Fibroblast of lung (primary cell): ENCODE data around the gene COMTD1. TPM values are rescaled to one million over a fixed set of nuclear protein-coding genes. Genes with fewer than 3 reads are reported as not detected.
A peak's percentile ranks its signal among the peaks of the same experiment; 100 is the strongest.
"Not testable (repeated sequence)": the region's sequence is repeated elsewhere in the genome, so short reads cannot be mapped to it uniquely, and the experiment has no call there.

ENCODE experiments used
- DNase-seq, 2 donors: peaks; one replicate each; pipeline versions ENCODE4 v3.0.0 to v3.0.0-alpha.2; 2010; ENCODE audit warnings: low read depth in 2 of 2
- H2AFZ ChIP-seq: 2 replicates; pipeline ENCODE4 v1.5.1; 2012; ENCODE audit warnings: low read length, control low read depth, inconsistent platforms
- H3K27ac ChIP-seq: 2 replicates; pipeline ENCODE4 v1.5.1; 2011; ENCODE audit warnings: low read length, control low read depth; ENCODE audit not compliant: insufficient read depth
- H3K27me3 ChIP-seq: 2 replicates; pipeline ENCODE4 v1.5.1; 2011; ENCODE audit warnings: mild to moderate bottlenecking, low read length; ENCODE audit not compliant: control insufficient read depth, insufficient read depth
- H3K36me3 ChIP-seq: 2 replicates; pipeline ENCODE4 v1.5.1; 2011; ENCODE audit warnings: low read length; ENCODE audit not compliant: control insufficient read depth, insufficient read depth
- H3K4me1 ChIP-seq: 2 replicates; pipeline ENCODE4 v1.5.1; 2011; ENCODE audit warnings: low read length; ENCODE audit not compliant: control insufficient read depth, insufficient read depth; ENCODE audit errors: extremely low read depth
- H3K4me2 ChIP-seq: 2 replicates; pipeline ENCODE4 v1.5.1; 2011; ENCODE audit warnings: low read length, control low read depth; ENCODE audit not compliant: insufficient read depth; ENCODE audit errors: extremely low read depth
- H3K4me3 ChIP-seq, 4 experiments: fragments of 200-600 bp in 1 of 4; sonication (generic) in 1 of 4; replicated peaks in 1 of 4; 2 replicates each; pipeline ENCODE4 v1.5.1; 2011 to 2016; ENCODE audit warnings: low read length in 4 of 4, low read depth in 3 of 4, mild to moderate bottlenecking in 3 of 4, control low read depth in 2 of 4, inconsistent platforms in 1 of 4, mixed read lengths in 1 of 4; ENCODE audit not compliant: insufficient read depth in 1 of 4; ENCODE audit errors: control extremely low read depth in 1 of 4
- H3K79me2 ChIP-seq: 2 replicates; pipeline ENCODE4 v1.5.1; 2012; ENCODE audit warnings: mild to moderate bottlenecking, low read length, inconsistent platforms; ENCODE audit not compliant: control insufficient read depth, insufficient read depth
- H3K9ac ChIP-seq: 2 replicates; pipeline ENCODE4 v1.5.1; 2011; ENCODE audit warnings: mild to moderate bottlenecking, low read length, control low read depth; ENCODE audit not compliant: insufficient read depth
- H3K9me3 ChIP-seq: 2 replicates; pipeline ENCODE4 v1.5.1; 2012; ENCODE audit warnings: low read depth, low read length; ENCODE audit not compliant: control insufficient read depth, insufficient read depth
- H4K20me1 ChIP-seq: 2 replicates; pipeline ENCODE4 v1.5.1; 2011; ENCODE audit warnings: low read length; ENCODE audit not compliant: control insufficient read depth, insufficient read depth; ENCODE audit errors: extremely low read depth
- CTCF ChIP-seq, 2 donors: IDR thresholded peaks in 1 of 2; conservative IDR thresholded peaks in 1 of 2; 1 replicate in 1 of 2; 2 replicates in 1 of 2; pipeline ENCODE4 v1.5.1; 2011 to 2012; ENCODE audit warnings: low read length in 2 of 2, control low read depth in 1 of 2, inconsistent platforms in 1 of 2, low read depth in 1 of 2, mild to moderate bottlenecking in 1 of 2
- EZH2 ChIP-seq: IDR thresholded peaks from 2 replicates; pipeline ENCODE4 v1.5.1; 2012; ENCODE audit warnings: low read length, control low read depth, mild to moderate bottlenecking; ENCODE audit errors: missing control alignments
- polyA plus RNA-seq, 2 donors: library from polyadenylated mRNA; depleted of rRNA in 1 of 2; stranded (reverse) in 1 of 2; unstranded in 1 of 2; fragments of >200 nt; gene quantifications; 2 replicates each; pipeline ENCODE4 v1.2.1, GENCODE V29; 2011 to 2012; ENCODE audit warnings: missing spikeins in 1 of 2
- total RNA-seq: library from RNA; depleted of rRNA; stranded (reverse); fragments of >200 nt; gene quantifications from 2 replicates; pipeline ENCODE4 v1.2.1, GENCODE V29; 2014

COMTD1 gene
- total and polyA plus RNA-seq, 2 donors (not counting 1 experiment from before 2014, with no cell fraction given), result 2.0 to 8.3 TPM

- Histone ChIP-seq H3K4me1 (peaks cover 14% of the 10 kb centered on the region), H4K20me1 (no peaks in the 10 kb centered on the region), H3K36me3 (no peaks in the 10 kb centered on the region), H3K79me2 (peaks cover 24% of the 10 kb centered on the region), H3K4me3 (no peak overlapping the region), H2AFZ (no peak overlapping the region), H3K9me3 (no peaks in the 10 kb centered on the region), H3K4me2 (no peak overlapping the region), H3K27me3 (no peaks in the 10 kb centered on the region), H3K27ac (peak overlapping the region; percentile 40), H3K9ac (no peak overlapping the region)
- TF ChIP-seq CTCF (conservative IDR thresholded peaks at IDR 0.05 in 1 of 2, IDR thresholded peaks at IDR 0.05 in 1 of 2; ENCODE audit: low read depth in 1 of 2, low read length in 2 of 2), result no peak
- TF ChIP-seq EZH2, result no peak
- DNase-seq, result peak; percentile 82 to 83
Observed at GRCh38 chr10:75208181-75208580, 27.6 kb downstream of the COMTD1 start.

- TF ChIP-seq CTCF (conservative IDR thresholded peaks at IDR 0.05 in 1 of 2, IDR thresholded peaks at IDR 0.05 in 1 of 2; ENCODE audit: low read depth in 1 of 2, low read length in 2 of 2) (no peak), EZH2 (no peak)
Observed at GRCh38 chr10:75207857-75208144, 28.0 kb downstream of the COMTD1 start.

GRCh38 chr10:75207079-75207856, 28.5 kb downstream of the COMTD1 start:
- Histone ChIP-seq H3K9me3 (no peaks in the 10 kb centered on the region), H3K4me3 (no peak overlapping the region), H3K27ac (peak overlapping the region; percentile 40), H3K9ac (no peak overlapping the region), H2AFZ (no peak overlapping the region), H3K36me3 (no peaks in the 10 kb centered on the region), H3K4me2 (no peak overlapping the region), H3K4me1 (peaks cover 22% of the 10 kb centered on the region), H3K79me2 (peaks cover 15% of the 10 kb centered on the region), H3K27me3 (no peaks in the 10 kb centered on the region), H4K20me1 (no peaks in the 10 kb centered on the region)
- TF ChIP-seq EZH2, result no peak
- no peak for TF ChIP-seq CTCF (conservative IDR thresholded peaks at IDR 0.05 in 1 of 2, IDR thresholded peaks at IDR 0.05 in 1 of 2; ENCODE audit: low read depth in 1 of 2, low read length in 2 of 2)
- no peak for DNase-seq

More at GRCh38 chr10:75207857-75208144, 28.0 kb downstream of the COMTD1 start:
- no peak overlapping the region for H2AFZ ChIP-seq
- no peak overlapping the region for H3K4me2 ChIP-seq
- peaks cover 18% of the 10 kb centered on the region for H3K4me1 ChIP-seq
- H3K9ac ChIP-seq, result no peak overlapping the region
- no peaks in the 10 kb centered on the region for H4K20me1 ChIP-seq
- H3K27me3 ChIP-seq, result no peaks in the 10 kb centered on the region
- H3K79me2 ChIP-seq, result peaks cover 20% of the 10 kb centered on the region
- H3K4me3 ChIP-seq, result no peak overlapping the region
- DNase-seq, result no peak
- no peaks in the 10 kb centered on the region for H3K9me3 ChIP-seq
- no peaks in the 10 kb centered on the region for H3K36me3 ChIP-seq
- peak overlapping the region; percentile 40 for H3K27ac ChIP-seq

GRCh38 chr10:75206638-75207037, 29.1 kb downstream of the COMTD1 start:
- not testable (repeated sequence) for H2AFZ ChIP-seq, H3K27me3 ChIP-seq, DNase-seq, H3K9ac ChIP-seq, H3K9me3 ChIP-seq, H4K20me1 ChIP-seq, H3K4me3 ChIP-seq, H3K27ac ChIP-seq, H3K4me2 ChIP-seq, H3K79me2 ChIP-seq, H3K36me3 ChIP-seq
- peaks cover 22% of the 10 kb centered on the region for H3K4me1 ChIP-seq
